Measurements from ENCODE around the gene MOG. TPM values are rescaled to one million over a fixed set of nuclear protein-coding genes. Genes with fewer than 3 reads are reported as not detected.

MOG gene
- total RNA-seq, 2 experiments from 2014 or later: not detected

- Histone ChIP-seq H3K27ac (ENCODE audit: low read depth in 1 of 2, low read length in 2 of 2) (no peak overlapping the region), H3K4me3 (ENCODE audit: low read length) (no peak overlapping the region), H3K9me3 (ENCODE audit: control insufficient read depth in 1 of 2, insufficient read depth in 1 of 2, low read length in 2 of 2) (no peaks in the 10 kb centered on the region), H3K27me3 (ENCODE audit: control insufficient read depth in 1 of 2, insufficient read depth in 2 of 2, low read length in 2 of 2) (no peaks in the 10 kb centered on the region), H3K4me1 (ENCODE audit: insufficient read depth, low read length) (peaks cover 15% of the 10 kb centered on the region), H3K36me3 (ENCODE audit: insufficient read depth, low read length) (no peaks in the 10 kb centered on the region)
- Mint-ChIP-seq H3K9me3 (no peaks in the 10 kb centered on the region), H3K27me3 (no peaks in the 10 kb centered on the region), H3K27ac (no peak overlapping the region), H3K4me1 (ENCODE audit: low read depth) (peaks cover 18% of the 10 kb centered on the region), H3K36me3 (ENCODE audit: low read depth) (no peaks in the 10 kb centered on the region), H3K4me3 (no peak overlapping the region)
- peak in 1 of 14 experiments; percentile 35 for DNase-seq
- no peak for TF ChIP-seq CTCF (IDR thresholded peaks at IDR 0.05)
- ChIA-PET CTCF (interaction anchor here (1.0 to 1.4 kb wide), 2 partner anchors 14 to 19 kb away, joined by 3 to 6 read pairs; no protein-coding TSS in a partner anchor), POLR2A (interaction anchor here (2.9 kb wide), 1 partner anchor 20 kb away, joined by 14 read pairs; no protein-coding TSS in a partner anchor)
- intact Hi-C loops (cut with DNase I, micrococcal nuclease): loop anchor here in 1 of 2 experiments (1.0 kb wide), 1 partner anchor 15 kb away; the partner anchor contains the start of gene GABBR1
- no peak for ATAC-seq (ENCODE audit: poor library complexity)
These were observed 8.8 kb upstream of the MOG start for GRCh38 chr6:29647927-29648642.

GRCh38 chr6:29649701-29650673, 6.9 kb upstream of the MOG start:
- ATAC-seq (ENCODE audit: poor library complexity): peak; percentile 93
- CTCF ChIA-PET: interaction anchor here (0.7 to 2.8 kb wide), 20 partner anchors 10 to 454 kb away, joined by 3 to 45 read pairs (median 5); partner anchors contain the start of gene GABBR1

More at GRCh38 chr6:29649701-29650673, 6.9 kb upstream of the MOG start:
- peaks cover 16% of the 10 kb centered on the region for H3K4me1 ChIP-seq (ENCODE audit: insufficient read depth, low read length)
- intact Hi-C loops (cut with DNase I, micrococcal nuclease): loop anchor here (1.0 to 5.0 kb wide), 4 partner anchors 22 to 102 kb away; partner anchors contain the start of gene HLA-F (in 2 of the 2)
- peak overlapping the region; percentile 85 to 94 for H3K27ac ChIP-seq (ENCODE audit: low read depth in 1 of 2, low read length in 2 of 2)
- H3K36me3 ChIP-seq (ENCODE audit: insufficient read depth, low read length): no peaks in the 10 kb centered on the region
- POLR2A ChIA-PET: interaction anchor here (0.6 to 2.9 kb wide), 20 partner anchors 9 to 1622 kb away, joined by 3 to 60 read pairs (median 4); partner anchors contain the start of genes GABBR1, POLR1H, TRIM26 and TRIM27
- H3K4me1 Mint-ChIP-seq (ENCODE audit: low read depth): peaks cover 16% of the 10 kb centered on the region
- H3K4me3 Mint-ChIP-seq: peak overlapping the region; percentile 92
- peak overlapping the region; percentile 99 for H3K27ac Mint-ChIP-seq
- peaks cover 0 to 1% of the 10 kb centered on the region in 2 experiments for H3K27me3 ChIP-seq (ENCODE audit: control insufficient read depth in 1 of 2, insufficient read depth in 2 of 2, low read length in 2 of 2)
- peak; percentile 94 to 99 (median 98) for DNase-seq
- H3K36me3 Mint-ChIP-seq (ENCODE audit: low read depth): no peaks in the 10 kb centered on the region
- peak overlapping the region; percentile 69 for H3K4me3 ChIP-seq (ENCODE audit: low read length)
- H3K27me3 Mint-ChIP-seq: no peaks in the 10 kb centered on the region
- peak; percentile 98 for TF ChIP-seq CTCF (IDR thresholded peaks at IDR 0.05)
- no peaks in the 10 kb centered on the region for H3K9me3 Mint-ChIP-seq
- H3K9me3 ChIP-seq (ENCODE audit: control insufficient read depth in 1 of 2, insufficient read depth in 1 of 2, low read length in 2 of 2): no peaks in the 10 kb centered on the region

All from CD4-positive, alpha-beta T cell (primary cell).